Measurements from ENCODE around the gene LRRC1. TPM values are rescaled to one million over a fixed set of nuclear protein-coding genes. Genes with fewer than 3 reads are reported as not detected.

LRRC1 gene
- polyA plus RNA-seq (2011; rRNA removed) (11.5 and 13.9 TPM in 2 replicates), polyA minus RNA-seq (2011; rRNA and poly(A)+ RNA removed) (12.2 and 14.0 TPM in 2 replicates)

GRCh38 chr6:53794720-53795339, at the start of gene LRRC1:
TSS of gene LRRC1 (plus strand) at chr6:53795005. CDS start at chr6:53795257, 252 bp downstream.
- no peaks in the 10 kb centered on the region; the same call in 1 of the 2 replicates for H3K9me3 ChIP-seq (ENCODE audit: control insufficient read depth, insufficient read depth, low read length)
- H3K27me3 ChIP-seq (ENCODE audit: control insufficient read depth, insufficient read depth, low read length) = no peaks in the 10 kb centered on the region
- peak within 1 kb of the TSS; percentile 97 for H3K4me3 ChIP-seq (ENCODE audit: low read depth, low read length)
- TF ChIP-seq, protein P1, sequence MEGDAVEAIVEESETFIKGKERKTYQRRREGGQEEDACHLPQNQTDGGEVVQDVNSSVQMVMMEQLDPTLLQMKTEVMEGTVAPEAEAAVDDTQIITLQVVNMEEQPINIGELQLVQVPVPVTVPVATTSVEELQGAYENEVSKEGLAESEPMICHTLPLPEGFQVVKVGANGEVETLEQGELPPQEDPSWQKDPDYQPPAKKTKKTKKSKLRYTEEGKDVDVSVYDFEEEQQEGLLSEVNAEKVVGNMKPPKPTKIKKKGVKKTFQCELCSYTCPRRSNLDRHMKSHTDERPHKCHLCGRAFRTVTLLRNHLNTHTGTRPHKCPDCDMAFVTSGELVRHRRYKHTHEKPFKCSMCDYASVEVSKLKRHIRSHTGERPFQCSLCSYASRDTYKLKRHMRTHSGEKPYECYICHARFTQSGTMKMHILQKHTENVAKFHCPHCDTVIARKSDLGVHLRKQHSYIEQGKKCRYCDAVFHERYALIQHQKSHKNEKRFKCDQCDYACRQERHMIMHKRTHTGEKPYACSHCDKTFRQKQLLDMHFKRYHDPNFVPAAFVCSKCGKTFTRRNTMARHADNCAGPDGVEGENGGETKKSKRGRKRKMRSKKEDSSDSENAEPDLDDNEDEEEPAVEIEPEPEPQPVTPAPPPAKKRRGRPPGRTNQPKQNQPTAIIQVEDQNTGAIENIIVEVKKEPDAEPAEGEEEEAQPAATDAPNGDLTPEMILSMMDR (IDR thresholded peaks at IDR 0.05; ENCODE audit: low read depth, low read length) = no peak
- peak; percentile 80 for DNase-seq (ENCODE audit: low read depth, low spot score)
- ChIA-PET POLR2A (interaction anchor here (0.6 to 2.2 kb wide), 15 partner anchors 24 to 435 kb away, joined by 3 to 23 read pairs (median 5); partner anchors contain the start of gene GCLC), CTCF (interaction anchor here (0.6 to 4.7 kb wide), 6 partner anchors 33 to 163 kb away, joined by 3 to 68 read pairs (median 4); no protein-coding TSS in a partner anchor)
- peak within 1 kb of the TSS; percentile 88 for H3K27ac ChIP-seq (ENCODE audit: low read depth, low read length)

DNA sequence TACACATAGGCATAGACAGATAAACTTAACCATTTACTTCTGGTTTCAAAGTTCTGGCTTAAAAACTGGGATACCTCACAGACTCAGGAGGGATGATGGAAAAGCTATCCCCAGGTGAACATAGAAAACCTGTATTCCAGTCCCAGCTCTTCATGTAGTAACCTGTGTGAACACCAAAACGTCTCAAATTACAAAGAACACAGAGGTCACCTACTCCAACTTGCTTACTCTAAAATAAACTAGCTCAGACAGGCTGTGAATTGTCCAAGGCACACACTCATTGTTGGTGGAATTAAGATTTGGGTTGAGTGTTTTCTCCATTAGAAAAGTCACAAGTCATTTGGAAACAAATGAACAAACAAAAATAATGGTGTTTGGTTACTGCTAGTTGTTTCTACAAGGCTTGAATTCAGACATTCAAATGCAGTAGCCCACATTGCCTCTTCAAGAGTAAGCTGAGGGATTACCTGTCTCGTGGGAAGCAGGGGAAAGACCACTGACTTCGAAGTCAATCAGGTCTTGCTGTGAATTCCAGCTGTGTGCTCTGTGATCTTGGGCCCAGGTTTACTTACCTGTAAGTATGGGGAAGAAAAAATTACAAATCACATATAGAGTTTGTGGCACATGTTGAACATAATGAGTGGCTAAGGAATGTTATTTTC, 48.2 kb upstream of the LRRC1 start:
- ChIA-PET POLR2A (no interaction called here), CTCF (interaction anchor here (0.7 to 4.1 kb wide), 4 partner anchors 11 to 28 kb away, joined by 3 to 14 read pairs (median 5); no protein-coding TSS in a partner anchor)
- DNase-seq (ENCODE audit: low read depth, low spot score) = no peak
- TF ChIP-seq, protein P1 (IDR thresholded peaks at IDR 0.05; ENCODE audit: low read depth, low read length) = no peak
- Histone ChIP-seq H3K27me3 (ENCODE audit: control insufficient read depth, insufficient read depth, low read length) (no peaks in the 10 kb centered on the region), H3K4me3 (ENCODE audit: low read depth, low read length) (no peak overlapping the region), H3K9me3 (ENCODE audit: control insufficient read depth, insufficient read depth, low read length) (no peaks in the 10 kb centered on the region), H3K27ac (ENCODE audit: low read depth, low read length) (no peak overlapping the region)

- H3K9me3 ChIP-seq (ENCODE audit: control insufficient read depth, insufficient read depth, low read length) = no peaks in the 10 kb centered on the region
- ChIA-PET POLR2A (no interaction called here), CTCF (interaction anchor here (1.0 to 3.5 kb wide), 6 partner anchors 16 to 206 kb away, joined by 3 to 30 read pairs (median 8); no protein-coding TSS in a partner anchor)
- DNase-seq (ENCODE audit: low read depth, low spot score) = no peak
- no peaks in the 10 kb centered on the region for H3K27me3 ChIP-seq (ENCODE audit: control insufficient read depth, insufficient read depth, low read length)
- TF ChIP-seq, protein P1 (IDR thresholded peaks at IDR 0.05; ENCODE audit: low read depth, low read length) = no peak
- H3K4me3 ChIP-seq (ENCODE audit: low read depth, low read length) = no peak overlapping the region
- H3K27ac ChIP-seq (ENCODE audit: low read depth, low read length) = no peak overlapping the region
These were observed 44.7 kb upstream of the LRRC1 start for GRCh38 chr6:53750052-53750650.

GRCh38 chr6:53751417-53751816, 43.4 kb upstream of the LRRC1 start:
- Histone ChIP-seq H3K9me3 (ENCODE audit: control insufficient read depth, insufficient read depth, low read length) (no peaks in the 10 kb centered on the region), H3K27ac (ENCODE audit: low read depth, low read length) (no peak overlapping the region), H3K27me3 (ENCODE audit: control insufficient read depth, insufficient read depth, low read length) (no peaks in the 10 kb centered on the region), H3K4me3 (ENCODE audit: low read depth, low read length) (no peak overlapping the region)
- CTCF ChIA-PET = interaction anchor here (1.0 to 2.7 kb wide), 3 partner anchors 23 to 205 kb away, joined by 3 to 20 read pairs (median 11); no protein-coding TSS in a partner anchor
- TF ChIP-seq, protein P1 (IDR thresholded peaks at IDR 0.05; ENCODE audit: low read depth, low read length) = no peak
- DNase-seq (ENCODE audit: low read depth, low spot score) = no peak
- POLR2A ChIA-PET = no interaction called here
